Fibroblast of lung (primary cell): ENCODE measurements around the gene PDSS2.

ENCODE experiments used
- EZH2 ChIP-seq: IDR thresholded peaks from 2 replicates; pipeline ENCODE4 v1.5.1; 2012; ENCODE audit warnings: low read length, control low read depth, mild to moderate bottlenecking; ENCODE audit errors: missing control alignments
- TF ChIP-seq, protein P1 (sequence below), 2 donors: IDR thresholded peaks in 1 of 2; conservative IDR thresholded peaks in 1 of 2; 1 replicate in 1 of 2; 2 replicates in 1 of 2; pipeline ENCODE4 v1.5.1; 2011 to 2012; ENCODE audit warnings: low read length in 2 of 2, control low read depth in 1 of 2, inconsistent platforms in 1 of 2, low read depth in 1 of 2, mild to moderate bottlenecking in 1 of 2

DNA sequence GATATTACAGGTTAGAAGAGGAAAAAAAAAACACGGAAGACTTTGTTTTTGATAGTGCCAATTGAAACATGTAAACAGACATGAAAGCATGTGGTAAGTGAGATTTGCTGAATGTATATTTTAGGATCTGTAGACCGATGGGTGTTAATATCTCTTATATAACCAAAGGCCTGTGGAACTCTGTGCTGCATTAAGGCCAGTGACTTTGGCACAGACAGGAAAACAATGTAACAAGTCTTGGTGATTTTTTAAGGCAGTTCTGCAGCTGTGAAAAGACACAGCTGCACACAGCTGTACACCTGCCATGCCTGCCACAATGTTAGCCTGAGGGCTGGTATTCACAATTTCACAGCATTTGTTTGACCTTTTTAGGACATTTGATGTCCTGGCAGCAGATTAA is 36.6 kb upstream of the PDSS2 start:
- TF ChIP-seq, protein P1, sequence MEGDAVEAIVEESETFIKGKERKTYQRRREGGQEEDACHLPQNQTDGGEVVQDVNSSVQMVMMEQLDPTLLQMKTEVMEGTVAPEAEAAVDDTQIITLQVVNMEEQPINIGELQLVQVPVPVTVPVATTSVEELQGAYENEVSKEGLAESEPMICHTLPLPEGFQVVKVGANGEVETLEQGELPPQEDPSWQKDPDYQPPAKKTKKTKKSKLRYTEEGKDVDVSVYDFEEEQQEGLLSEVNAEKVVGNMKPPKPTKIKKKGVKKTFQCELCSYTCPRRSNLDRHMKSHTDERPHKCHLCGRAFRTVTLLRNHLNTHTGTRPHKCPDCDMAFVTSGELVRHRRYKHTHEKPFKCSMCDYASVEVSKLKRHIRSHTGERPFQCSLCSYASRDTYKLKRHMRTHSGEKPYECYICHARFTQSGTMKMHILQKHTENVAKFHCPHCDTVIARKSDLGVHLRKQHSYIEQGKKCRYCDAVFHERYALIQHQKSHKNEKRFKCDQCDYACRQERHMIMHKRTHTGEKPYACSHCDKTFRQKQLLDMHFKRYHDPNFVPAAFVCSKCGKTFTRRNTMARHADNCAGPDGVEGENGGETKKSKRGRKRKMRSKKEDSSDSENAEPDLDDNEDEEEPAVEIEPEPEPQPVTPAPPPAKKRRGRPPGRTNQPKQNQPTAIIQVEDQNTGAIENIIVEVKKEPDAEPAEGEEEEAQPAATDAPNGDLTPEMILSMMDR (conservative IDR thresholded peaks at IDR 0.05 in 1 of 2, IDR thresholded peaks at IDR 0.05 in 1 of 2; ENCODE audit: low read depth in 1 of 2, low read length in 2 of 2), result no peak
- TF ChIP-seq EZH2, result no peak
